ENCODE data around the gene ZFYVE19. TPM values are rescaled to one million over a fixed set of nuclear protein-coding genes. Genes with fewer than 3 reads are reported as not detected.
A peak's percentile ranks its signal among the peaks of the same experiment; 100 is the strongest.

The ZFYVE19 gene
- total RNA-seq, 1 donor from 2014 or later, result 26.7 TPM

- no peaks in the 10 kb centered on the region for H3K27me3 ChIP-seq
- ATAC-seq, result no peak
- intact Hi-C loops (cut with DNase I), result no loop called here
Measured at GRCh38 chr15:40823572-40824343, 16.9 kb downstream of the ZFYVE19 start.

GRCh38 chr15:40825661-40826422, 19.0 kb downstream of the ZFYVE19 start:
- Histone ChIP-seq H3K27ac (no peak overlapping the region), H3K4me1 (no peaks in the 10 kb centered on the region), H3K27me3 (no peaks in the 10 kb centered on the region), H3K4me3 (no peak overlapping the region), H3K9me3 (no peaks in the 10 kb centered on the region), H3K36me3 (no peaks in the 10 kb centered on the region)
- intact Hi-C loops (cut with DNase I), result no loop called here
- peak; percentile 55 for ATAC-seq
- DNase-seq, result no peak
- no peak for TF ChIP-seq CTCF (IDR thresholded peaks at IDR 0.05)

More at GRCh38 chr15:40823572-40824343, 16.9 kb downstream of the ZFYVE19 start:
- Histone ChIP-seq H3K4me3 (no peak overlapping the region), H3K4me1 (no peaks in the 10 kb centered on the region), H3K36me3 (no peaks in the 10 kb centered on the region), H3K27ac (no peak overlapping the region), H3K9me3 (no peaks in the 10 kb centered on the region)
- no peak for TF ChIP-seq CTCF (IDR thresholded peaks at IDR 0.05)
- no peak for DNase-seq

- DNase-seq (no peak), ATAC-seq (no peak)
- Histone ChIP-seq H3K9me3 (no peaks in the 10 kb centered on the region), H3K36me3 (no peaks in the 10 kb centered on the region), H3K27me3 (no peaks in the 10 kb centered on the region), H3K4me3 (no peak overlapping the region), H3K4me1 (no peaks in the 10 kb centered on the region), H3K27ac (no peak overlapping the region)
- no peak for TF ChIP-seq CTCF (IDR thresholded peaks at IDR 0.05)
- intact Hi-C loops (cut with DNase I), result no loop called here
Measured at GRCh38 chr15:40826423-40827075, 19.7 kb downstream of the ZFYVE19 start.

- ATAC-seq (no peak), DNase-seq (no peak)
- no peak within 1 kb of the TSS for H3K27ac ChIP-seq
- TF ChIP-seq CTCF (IDR thresholded peaks at IDR 0.05), result no peak
- no peaks in the 10 kb centered on the region for H3K36me3 ChIP-seq
- no peaks in the 10 kb centered on the region for H3K27me3 ChIP-seq
- no peaks in the 10 kb centered on the region for H3K4me1 ChIP-seq
- intact Hi-C loops (cut with DNase I), result no loop called here
- no peak within 1 kb of the TSS for H3K4me3 ChIP-seq
- no peaks in the 10 kb centered on the region for H3K9me3 ChIP-seq
Measured at GRCh38 chr15:40828447-40829036, 21.7 kb downstream of the ZFYVE19 start, which contains the start of gene PPP1R14D. Gene PPP1R14D (minus strand): TSS chr15:40828708. CDS start chr15:40828641, 67 bp downstream.

GRCh38 chr15:40829115-40829514, 22.2 kb downstream of the ZFYVE19 start:
- H3K4me1 ChIP-seq, result no peaks in the 10 kb centered on the region

More at GRCh38 chr15:40829115-40829514, 22.2 kb downstream of the ZFYVE19 start:
- Histone ChIP-seq H3K36me3 (no peaks in the 10 kb centered on the region), H3K4me3 (no peak overlapping the region), H3K9me3 (no peaks in the 10 kb centered on the region), H3K27me3 (no peaks in the 10 kb centered on the region), H3K27ac (no peak overlapping the region)
- TF ChIP-seq CTCF (IDR thresholded peaks at IDR 0.05), result no peak
- DNase-seq (no peak), ATAC-seq (no peak)
- intact Hi-C loops (cut with DNase I), result no loop called here

Data from upper lobe of right lung (tissue), 1 donor.